HEK293 (cell line): ENCODE results near the gene ITGB6.
A peak's percentile ranks its signal among the peaks of the same experiment; 100 is the strongest.

Experiments
- CTCF ChIA-PET: fragments of 350-600 bp; formaldehyde crosslinking; extraction: SDS; loops from one replicate; lab custom pipeline; 2021; ENCODE audit warnings: antibody characterized with exemption; lab: Yijun Ruan, JAX
- POLR2A ChIA-PET: fragments of 300-600 bp; formaldehyde crosslinking; extraction: SDS; loops from one replicate; lab custom pipeline; 2020; ENCODE audit warnings: antibody characterized with exemption, inconsistent platforms; lab: Yijun Ruan, JAX
- H3K27ac ChIP-seq: fragments of 200-500 bp; sonication (Bioruptor generic); 2 replicates; pipeline ENCODE4 v1.5.1; 2014; ENCODE audit warnings: low read depth, low read length, control low read depth, inconsistent platforms; ENCODE audit errors: extremely low read depth
- H3K36me3 ChIP-seq, 2 experiments: fragments of 200-500 bp in 1 of 2; sonication (Bioruptor generic) in 1 of 2; 1 replicate in 1 of 2; 2 replicates in 1 of 2; pipeline ENCODE4 v1.5.1; 2014 to 2017; ENCODE audit warnings: inconsistent platforms in 2 of 2, low read length in 2 of 2; ENCODE audit not compliant: control insufficient read depth in 2 of 2, insufficient read depth in 1 of 2
- H3K4me1 ChIP-seq: fragments of 200-500 bp; sonication (Bioruptor generic); 2 replicates; pipeline ENCODE4 v1.5.1; 2014; ENCODE audit warnings: mild to moderate bottlenecking, low read length, inconsistent platforms; ENCODE audit not compliant: control insufficient read depth, insufficient read depth
- H3K4me3 ChIP-seq: 2 replicates; pipeline ENCODE4 v1.5.1; 2011; ENCODE audit warnings: low read depth, mild to moderate bottlenecking, control low read depth, low read length, moderate library complexity
- H3K9me3 ChIP-seq: fragments of 200-500 bp; sonication (Bioruptor generic); 2 replicates; pipeline ENCODE4 v1.5.1; 2014; ENCODE audit warnings: low read depth, low read length, inconsistent platforms; ENCODE audit not compliant: control insufficient read depth, insufficient read depth
- BCL11A ChIP-seq: fragments of 450-650 bp; formaldehyde crosslinking; IDR thresholded peaks from 2 replicates; pipeline ENCODE4 v1.5.1; 2016; ENCODE audit warnings: low read depth, missing biosample characterization, missing genetic modification characterization
- MYNN ChIP-seq: fragments of 450-650 bp; formaldehyde crosslinking; IDR thresholded peaks from 2 replicates; pipeline ENCODE4 v1.5.1; 2016; ENCODE audit warnings: missing biosample characterization, missing genetic modification characterization, borderline replicate concordance
- REPIN1 ChIP-seq: fragments of 450-650 bp; formaldehyde crosslinking; IDR thresholded peaks from 2 replicates; pipeline ENCODE4 v1.5.1; 2017; ENCODE audit warnings: missing biosample characterization, missing genetic modification characterization, low read depth
- SP7 ChIP-seq: fragments of 450-650 bp; formaldehyde crosslinking; IDR thresholded peaks from 2 replicates; pipeline ENCODE4 v1.5.1; 2016; ENCODE audit warnings: missing biosample characterization, missing genetic modification characterization
- ZBTB17 ChIP-seq: fragments of 450-650 bp; formaldehyde crosslinking; IDR thresholded peaks from 2 replicates; pipeline ENCODE4 v1.5.1; 2016; ENCODE audit warnings: missing biosample characterization, missing genetic modification characterization
- ZBTB21 ChIP-seq: fragments of 450-650 bp; formaldehyde crosslinking; IDR thresholded peaks from 2 replicates; pipeline ENCODE4 v1.5.1; 2017; ENCODE audit warnings: missing biosample characterization, missing genetic modification characterization
- ZBTB48 ChIP-seq: fragments of 450-650 bp; formaldehyde crosslinking; IDR thresholded peaks from 2 replicates; pipeline ENCODE4 v1.5.1; 2016; ENCODE audit warnings: missing biosample characterization, missing genetic modification characterization
- ZFP69B ChIP-seq: fragments of 450-650 bp; formaldehyde crosslinking; IDR thresholded peaks from 2 replicates; pipeline ENCODE4 v1.5.1; 2016; ENCODE audit warnings: missing biosample characterization, missing genetic modification characterization
- ZNF114 ChIP-seq: fragments of 450-650 bp; formaldehyde crosslinking; IDR thresholded peaks from 2 replicates; pipeline ENCODE4 v1.5.0; 2017; ENCODE audit warnings: missing biosample characterization, missing genetic modification characterization
- ZNF140 ChIP-seq: fragments of 450-650 bp; formaldehyde crosslinking; IDR thresholded peaks from 2 replicates; pipeline ENCODE4 v1.5.1; 2016; ENCODE audit warnings: missing biosample characterization, missing genetic modification characterization
- ZNF146 ChIP-seq: fragments of 450-650 bp; formaldehyde crosslinking; IDR thresholded peaks from 2 replicates; pipeline ENCODE4 v1.5.1; 2016; ENCODE audit warnings: missing biosample characterization, missing genetic modification characterization
- ZNF202 ChIP-seq: fragments of 450-650 bp; formaldehyde crosslinking; IDR thresholded peaks from 2 replicates; pipeline ENCODE4 v1.5.1; 2016; ENCODE audit warnings: missing biosample characterization, missing genetic modification characterization, borderline replicate concordance
- ZNF248 ChIP-seq: fragments of 450-650 bp; formaldehyde crosslinking; IDR thresholded peaks from 2 replicates; pipeline ENCODE4 v1.5.1; 2017; ENCODE audit warnings: missing biosample characterization, missing genetic modification characterization
- ZNF366 ChIP-seq: fragments of 450-650 bp; formaldehyde crosslinking; conservative IDR thresholded peaks from 2 replicates; pipeline ENCODE4 v1.5.1; 2016; ENCODE audit warnings: missing biosample characterization, missing genetic modification characterization
- ZNF530 ChIP-seq: fragments of 450-650 bp; formaldehyde crosslinking; IDR thresholded peaks from 2 replicates; pipeline ENCODE4 v1.5.1; 2016; ENCODE audit warnings: low read depth, missing biosample characterization, missing genetic modification characterization
- ZNF600 ChIP-seq: fragments of 450-650 bp; formaldehyde crosslinking; IDR thresholded peaks from 2 replicates; pipeline ENCODE4 v1.5.1; 2016; ENCODE audit warnings: missing biosample characterization, missing genetic modification characterization
- ZNF654 ChIP-seq: fragments of 450-650 bp; formaldehyde crosslinking; IDR thresholded peaks from 2 replicates; pipeline ENCODE4 v1.5.1; 2016; ENCODE audit warnings: low read depth, missing biosample characterization, missing genetic modification characterization
- ZNF658 ChIP-seq: fragments of 450-650 bp; formaldehyde crosslinking; IDR thresholded peaks from 2 replicates; pipeline ENCODE4; 2016; ENCODE audit warnings: missing biosample characterization, missing genetic modification characterization
- ZNF660 ChIP-seq: fragments of 450-650 bp; IDR thresholded peaks from 2 replicates; pipeline ENCODE4 v1.5.1; 2018; ENCODE audit warnings: missing biosample characterization, mild to moderate bottlenecking, missing genetic modification characterization
- ZNF777 ChIP-seq: fragments of 450-650 bp; formaldehyde crosslinking; IDR thresholded peaks from 2 replicates; pipeline ENCODE4 v1.5.1; 2017; ENCODE audit warnings: missing biosample characterization, missing genetic modification characterization, borderline replicate concordance
- ZNF843 ChIP-seq: fragments of 450-650 bp; formaldehyde crosslinking; IDR thresholded peaks from 2 replicates; pipeline ENCODE4 v1.5.1; 2016; ENCODE audit warnings: missing biosample characterization, missing genetic modification characterization
- ZSCAN16 ChIP-seq: fragments of 450-650 bp; formaldehyde crosslinking; IDR thresholded peaks from 2 replicates; pipeline ENCODE4 v1.5.1; 2016; ENCODE audit warnings: missing biosample characterization, missing genetic modification characterization
- ZSCAN23 ChIP-seq: fragments of 450-650 bp; formaldehyde crosslinking; IDR thresholded peaks from 2 replicates; pipeline ENCODE4 v1.5.1; 2016; ENCODE audit warnings: missing biosample characterization, missing genetic modification characterization
- TF ChIP-seq, protein P1 (sequence below): fragments of 450-650 bp; formaldehyde crosslinking; IDR thresholded peaks from 2 replicates; pipeline ENCODE4 v1.5.1; 2016; ENCODE audit warnings: missing biosample characterization, missing genetic modification characterization

Gene ITGB6

DNA sequence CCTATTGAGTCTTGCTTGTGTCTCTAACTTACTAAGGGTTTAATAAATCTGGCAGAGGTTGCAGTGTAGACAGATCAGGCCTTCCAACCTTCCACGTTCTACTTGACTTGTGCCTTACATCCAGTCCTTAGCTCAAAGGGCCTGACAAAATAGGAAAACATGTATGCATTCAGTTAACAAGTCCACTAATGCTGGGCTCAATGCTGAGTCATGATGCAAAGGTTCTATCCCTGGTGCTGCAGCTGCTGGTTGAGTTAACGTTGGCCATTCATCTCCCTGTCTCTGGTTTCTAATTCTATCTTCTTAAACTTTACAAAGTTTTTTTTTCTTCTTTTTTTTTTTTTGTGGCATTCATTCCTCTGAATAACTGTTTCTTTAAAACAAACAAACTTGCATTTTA lies 46.3 kb upstream of the ITGB6 start (continued):
- TF ChIP-seq BCL11A (tag by site-specific recombination) (no peak), ZFP69B (tag by site-specific recombination) (no peak), ZBTB17 (no peak), ZNF530 (no peak)

DNA sequence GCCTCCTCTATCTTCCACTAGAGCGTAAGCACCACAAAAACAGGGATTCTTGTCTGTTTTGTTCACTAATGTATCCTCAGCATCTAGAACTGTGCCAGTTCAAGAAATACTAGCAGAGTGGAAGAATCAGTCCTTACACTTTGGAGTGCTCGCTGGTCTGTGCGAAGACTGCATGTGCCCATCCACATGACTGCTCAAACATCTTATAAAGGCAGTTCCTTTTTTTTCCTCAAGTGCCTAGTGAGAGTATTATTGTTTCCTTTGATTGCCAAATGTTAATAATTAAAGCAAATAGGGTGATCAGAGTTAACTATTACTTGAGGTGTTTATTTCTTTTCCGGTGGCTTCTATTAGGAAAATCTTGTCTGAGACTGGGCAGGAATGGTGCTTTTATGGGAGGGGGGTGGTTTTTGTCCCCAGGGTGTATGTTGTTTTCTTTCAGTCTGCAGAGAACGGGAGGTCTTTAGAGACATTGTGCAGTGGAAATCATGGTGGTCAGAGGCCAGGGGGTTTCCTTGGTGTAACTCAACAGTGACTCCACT lies 45.6 kb upstream of the ITGB6 start:
- POLR2A ChIA-PET, result no interaction called here
- peaks cover 11% of the 10 kb centered on the region for H3K4me1 ChIP-seq
- no peak for TF ChIP-seq SP7
- TF ChIP-seq ZSCAN23 (tag by site-specific recombination), result no peak
- TF ChIP-seq REPIN1 (tag by site-specific recombination), result no peak
- TF ChIP-seq ZNF658, result no peak
- no peak overlapping the region for H3K27ac ChIP-seq
- no peaks in the 10 kb centered on the region for H3K36me3 ChIP-seq
- H3K4me3 ChIP-seq, result no peak overlapping the region
- CTCF ChIA-PET, result no interaction called here
- H3K9me3 ChIP-seq, result no peaks in the 10 kb centered on the region

DNA sequence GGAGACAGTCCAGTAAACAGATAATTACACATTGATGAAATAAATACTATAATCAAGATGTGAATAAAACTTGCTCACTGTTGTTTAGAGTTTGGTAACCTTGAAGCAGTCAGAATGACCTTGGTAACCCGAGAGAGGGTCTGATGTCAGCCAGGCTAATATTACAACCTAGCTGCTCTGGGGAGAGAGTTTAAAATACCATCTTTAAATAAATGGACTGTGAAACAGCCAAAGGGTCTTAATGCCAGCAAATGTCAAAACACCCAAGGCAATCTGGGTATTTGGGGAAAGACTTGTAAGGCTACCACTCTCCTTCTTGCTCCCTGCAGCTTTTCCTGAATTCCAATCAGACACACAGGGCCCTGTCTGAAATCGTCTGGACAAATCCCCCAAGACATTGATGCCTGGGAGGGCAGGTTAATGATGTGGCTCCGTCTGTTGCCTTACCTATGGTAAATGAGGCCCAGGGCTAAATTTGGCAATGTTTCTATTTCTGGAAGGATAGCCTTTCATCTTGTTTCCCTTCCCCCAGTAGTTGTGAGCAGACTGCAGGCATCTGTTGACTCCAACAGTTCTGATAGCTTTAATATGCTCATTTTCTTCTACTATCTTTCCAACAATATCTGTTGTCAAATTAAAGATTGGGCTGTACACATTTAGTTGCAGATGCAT lies 43.0 kb upstream of the ITGB6 start:
- H3K36me3 ChIP-seq, result no peaks in the 10 kb centered on the region
- H3K9me3 ChIP-seq, result no peaks in the 10 kb centered on the region
- CTCF ChIA-PET, result interaction anchor here (0.6 to 2.8 kb wide), 3 partner anchors 9 to 12 kb away, joined by 4 to 7 read pairs (median 6); no protein-coding TSS in a partner anchor
- POLR2A ChIA-PET, result no interaction called here
- H3K27ac ChIP-seq, result no peak overlapping the region
- H3K4me1 ChIP-seq, result peaks cover 11% of the 10 kb centered on the region
- TF ChIP-seq SP7 (0 out of 2 replicates have a peak, but pooled peaks have one; percentile 40), MYNN (tag by site-specific recombination) (no peak)
- no peak overlapping the region for H3K4me3 ChIP-seq

DNA sequence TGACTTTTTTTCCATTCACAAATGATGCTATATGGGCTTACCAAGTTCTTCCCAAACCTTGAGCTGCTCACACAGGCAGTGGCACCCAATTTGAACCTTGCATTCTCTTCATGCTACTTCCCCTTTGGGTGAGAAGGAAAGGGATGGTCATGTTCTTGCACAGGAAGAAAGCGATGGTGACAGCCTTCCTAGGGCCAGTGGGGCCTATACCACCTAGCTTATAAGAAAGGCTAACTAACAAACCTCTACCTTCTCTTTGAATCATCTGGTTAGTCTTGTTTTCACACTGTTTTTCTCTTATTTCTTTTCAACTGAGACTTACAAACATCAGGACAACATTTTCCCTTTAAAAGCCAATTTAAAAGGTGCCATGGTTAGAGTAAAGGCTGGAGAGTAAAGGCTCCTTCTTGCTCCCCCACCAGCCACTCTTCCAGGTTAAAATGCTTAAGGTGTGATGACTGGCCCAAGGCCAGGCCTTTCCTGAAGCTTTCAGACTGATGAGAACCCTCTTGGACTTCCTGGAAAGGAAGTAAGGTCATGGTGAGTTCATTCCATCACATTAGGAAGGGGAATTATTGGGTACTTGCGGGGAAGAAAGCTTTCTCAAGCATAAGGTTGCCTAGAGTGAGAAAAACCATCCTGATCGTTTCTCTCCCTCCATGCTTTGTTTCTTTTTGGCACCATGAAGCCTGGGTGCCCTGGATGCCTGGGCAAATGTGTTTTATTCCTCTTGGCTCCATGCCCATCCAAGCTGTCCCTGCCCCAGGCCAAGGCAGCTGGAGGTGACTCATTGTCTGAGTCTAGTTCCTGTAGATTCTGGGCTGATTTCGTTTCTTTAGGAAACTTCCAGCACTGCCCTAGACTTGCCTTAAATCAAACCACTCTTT lies 41.4 kb upstream of the ITGB6 start:
- Histone ChIP-seq H3K4me1 (peaks cover 11% of the 10 kb centered on the region), H3K36me3 (no peaks in the 10 kb centered on the region), H3K9me3 (no peaks in the 10 kb centered on the region), H3K27ac (peak overlapping the region; percentile 48), H3K4me3 (no peak overlapping the region)
- CTCF ChIA-PET, result interaction anchor here (0.9 to 2.8 kb wide), 6 partner anchors 11 to 753 kb away, joined by 3 to 16 read pairs (median 4); no protein-coding TSS in a partner anchor
- POLR2A ChIA-PET, result interaction anchor here (0.6 to 1.9 kb wide), 3 partner anchors 17 to 119 kb away, joined by 3 to 6 read pairs (median 3); no protein-coding TSS in a partner anchor
- TF ChIP-seq ZNF248 (tag by site-specific recombination) (no peak), ZSCAN16 (tag by site-specific recombination) (no peak), ZNF146 (tag by site-specific recombination) (no peak), ZBTB48 (peak; percentile 23; the same call in 1 of the 2 replicates), ZNF660 (tag by site-specific recombination) (peak; percentile 59; the same call in 1 of the 2 replicates), ZBTB21 (tag by site-specific recombination) (no peak), ZNF140 (tag by site-specific recombination) (no peak), ZNF366 (tag by site-specific recombination) (peak; percentile 22; the same call in 1 of the 2 replicates), ZNF600 (tag by site-specific recombination) (peak; percentile 39; the same call in 1 of the 2 replicates), ZNF114 (tag by site-specific recombination) (no peak), ZNF202 (tag by site-specific recombination) (no peak), ZNF843 (tag by site-specific recombination) (0 out of 2 replicates have a peak, but pooled peaks have one; percentile 28), ZNF777 (tag by site-specific recombination) (no peak), ZNF654 (tag by site-specific recombination) (no peak)
- TF ChIP-seq, protein P1, sequence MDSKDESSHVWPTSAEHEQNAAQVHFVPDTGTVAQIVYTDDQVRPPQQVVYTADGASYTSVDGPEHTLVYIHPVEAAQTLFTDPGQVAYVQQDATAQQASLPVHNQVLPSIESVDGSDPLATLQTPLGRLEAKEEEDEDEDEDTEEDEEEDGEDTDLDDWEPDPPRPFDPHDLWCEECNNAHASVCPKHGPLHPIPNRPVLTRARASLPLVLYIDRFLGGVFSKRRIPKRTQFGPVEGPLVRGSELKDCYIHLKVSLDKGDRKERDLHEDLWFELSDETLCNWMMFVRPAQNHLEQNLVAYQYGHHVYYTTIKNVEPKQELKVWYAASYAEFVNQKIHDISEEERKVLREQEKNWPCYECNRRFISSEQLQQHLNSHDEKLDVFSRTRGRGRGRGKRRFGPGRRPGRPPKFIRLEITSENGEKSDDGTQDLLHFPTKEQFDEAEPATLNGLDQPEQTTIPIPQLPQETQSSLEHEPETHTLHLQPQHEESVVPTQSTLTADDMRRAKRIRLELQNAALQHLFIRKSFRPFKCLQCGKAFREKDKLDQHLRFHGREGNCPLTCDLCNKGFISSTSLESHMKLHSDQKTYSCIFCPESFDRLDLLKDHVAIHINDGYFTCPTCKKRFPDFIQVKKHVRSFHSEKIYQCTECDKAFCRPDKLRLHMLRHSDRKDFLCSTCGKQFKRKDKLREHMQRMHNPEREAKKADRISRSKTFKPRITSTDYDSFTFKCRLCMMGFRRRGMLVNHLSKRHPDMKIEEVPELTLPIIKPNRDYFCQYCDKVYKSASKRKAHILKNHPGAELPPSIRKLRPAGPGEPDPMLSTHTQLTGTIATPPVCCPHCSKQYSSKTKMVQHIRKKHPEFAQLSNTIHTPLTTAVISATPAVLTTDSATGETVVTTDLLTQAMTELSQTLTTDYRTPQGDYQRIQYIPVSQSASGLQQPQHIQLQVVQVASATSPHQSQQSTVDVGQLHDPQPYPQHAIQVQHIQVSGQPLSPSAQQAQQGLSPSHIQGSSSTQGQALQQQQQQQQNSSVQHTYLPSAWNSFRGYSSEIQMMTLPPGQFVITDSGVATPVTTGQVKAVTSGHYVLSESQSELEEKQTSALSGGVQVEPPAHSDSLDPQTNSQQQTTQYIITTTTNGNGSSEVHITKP, result peak; percentile 63
